GM19239 (cell line): ENCODE results near the gene GIMAP8.

ENCODE experiments used
- DNase-seq: peaks from one replicate; pipeline ENCODE4 v3.0.0; 2011; ENCODE audit warnings: low spot score; ENCODE audit not compliant: insufficient read length
- FAIRE-seq: peaks from 2 replicates; lab custom pipeline; 2011; peaks lifted over from hg19 to GRCh38; lab: Jason Lieb, UNC

The GIMAP8 gene

GRCh38 chr7:150450491-150451001 is at the start of gene GIMAP8:
Gene GIMAP8 (plus strand): TSS chr7:150450630. CDS start chr7:150466699, 16,069 bp downstream.
- FAIRE-seq: no peak
- DNase-seq: peak; percentile 31

GRCh38 chr7:150400788-150401423 is 49.5 kb upstream of the GIMAP8 start:
- DNase-seq (no peak), FAIRE-seq (no peak)

GRCh38 chr7:150401424-150401790 is 49.0 kb upstream of the GIMAP8 start:
- DNase-seq (no peak), FAIRE-seq (no peak)

GRCh38 chr7:150401861-150402631 is 48.4 kb upstream of the GIMAP8 start:
- no peak for FAIRE-seq
- DNase-seq: no peak

GRCh38 chr7:150402671-150403321 is 47.6 kb upstream of the GIMAP8 start:
- no peak for DNase-seq
- no peak for FAIRE-seq

GRCh38 chr7:150403376-150404171 is 46.9 kb upstream of the GIMAP8 start:
- FAIRE-seq: no peak
- DNase-seq: no peak

- FAIRE-seq (peak; percentile 54), DNase-seq (no peak)
These were observed 46.1 kb upstream of the GIMAP8 start for GRCh38 chr7:150404172-150404804.

- DNase-seq (peak; percentile 79), FAIRE-seq (no peak)
These were observed 45.4 kb upstream of the GIMAP8 start for GRCh38 chr7:150404805-150405583.

- peak; percentile 64 for FAIRE-seq
These were observed 44.7 kb upstream of the GIMAP8 start for GRCh38 chr7:150405584-150406311.

GRCh38 chr7:150406312-150406566 is 44.2 kb upstream of the GIMAP8 start:
- FAIRE-seq (no peak), DNase-seq (no peak)

More at GRCh38 chr7:150405584-150406311, 44.7 kb upstream of the GIMAP8 start:
- DNase-seq: no peak

- DNase-seq (peak; percentile 82), FAIRE-seq (peak; percentile 99)
These were observed 43.6 kb upstream of the GIMAP8 start for GRCh38 chr7:150406567-150407421.

GRCh38 chr7:150407588-150408392 is 42.6 kb upstream of the GIMAP8 start:
- FAIRE-seq (no peak), DNase-seq (no peak)

GRCh38 chr7:150408393-150409299 is 41.8 kb upstream of the GIMAP8 start:
- FAIRE-seq: peak; percentile 88
- no peak for DNase-seq

- FAIRE-seq (no peak), DNase-seq (no peak)
These were observed 41.0 kb upstream of the GIMAP8 start for GRCh38 chr7:150409300-150410030.

- FAIRE-seq: no peak
- no peak for DNase-seq
These were observed 40.3 kb upstream of the GIMAP8 start for GRCh38 chr7:150410131-150410530.
